HepG2 (cell line): ENCODE results near the gene RABGAP1. TPM values are rescaled to one million over a fixed set of nuclear protein-coding genes. Genes with fewer than 3 reads are reported as not detected.

Source experiments
- AGO2 ChIP-seq: fragments of 200-400 bp; formaldehyde crosslinking; optimal IDR thresholded peaks from 2 replicates; pipeline ENCODE3; 2017; ENCODE audit warnings: mild to moderate bottlenecking, low read depth, low read length, moderate library complexity
- CENPT ChIP-seq: sonication (generic); formaldehyde crosslinking; IDR thresholded peaks from 2 replicates; pipeline ENCODE4 v1.8.0; 2022; ENCODE audit warnings: low read depth, mild to moderate bottlenecking, moderate library complexity, missing genetic modification reagents
- ESRRA ChIP-seq: sonication (generic); formaldehyde crosslinking; IDR thresholded peaks from 2 replicates; pipeline ENCODE4 v1.5.1; 2020; ENCODE audit warnings: mild to moderate bottlenecking, low read depth, missing genetic modification reagents
- HMG20B ChIP-seq: conservative IDR thresholded peaks from 2 replicates; pipeline ENCODE4 v1.6.1; 2016; ENCODE audit warnings: missing genetic modification reagents, missing compliant biosample characterization
- HNRNPK ChIP-seq: fragments of 200-400 bp; formaldehyde crosslinking; IDR thresholded peaks from 2 replicates; pipeline ENCODE4 v1.6.1; 2018; ENCODE audit warnings: low read length, low read depth, moderate library complexity, mild to moderate bottlenecking; ENCODE audit not compliant: poor library complexity, severe bottlenecking
- KDM6A ChIP-seq: IDR thresholded peaks from 2 replicates; pipeline ENCODE4 v1.6.1; 2016; ENCODE audit warnings: low read depth
- KLF16 ChIP-seq, 2 experiments: sonication (generic) in 1 of 2; formaldehyde crosslinking in 1 of 2; IDR thresholded peaks; 2 replicates each; pipeline versions ENCODE4 v1.6.1 to v1.8.0; 2016 to 2023; ENCODE audit warnings: missing genetic modification reagents in 2 of 2, missing compliant biosample characterization in 1 of 2
- MED8 ChIP-seq: sonication (generic); formaldehyde crosslinking; IDR thresholded peaks from 2 replicates; pipeline ENCODE4 v1.8.1; 2023; ENCODE audit warnings: mild to moderate bottlenecking, missing genetic modification reagents; ENCODE audit not compliant: insufficient replicate concordance
- NFE2 ChIP-seq: sonication (generic); formaldehyde crosslinking; IDR thresholded peaks from 2 replicates; pipeline ENCODE4 v1.4.0; 2020; ENCODE audit warnings: missing genetic modification reagents
- NFYB ChIP-seq: sonication (generic); formaldehyde crosslinking; IDR thresholded peaks from 2 replicates; pipeline ENCODE4 v1.4.0; 2020; ENCODE audit warnings: missing genetic modification reagents
- NKX3-1 ChIP-seq: sonication (generic); formaldehyde crosslinking; IDR thresholded peaks from 2 replicates; pipeline ENCODE4 v1.5.0; 2020; ENCODE audit warnings: missing genetic modification reagents
- NR2F6 ChIP-seq, 2 experiments: IDR thresholded peaks; 2 replicates each; pipeline ENCODE4 v1.6.1; 2016; ENCODE audit warnings: antibody characterized with exemption in 1 of 2, mild to moderate bottlenecking in 1 of 2
- PCBP2 ChIP-seq: fragments of 200-400 bp; formaldehyde crosslinking; optimal IDR thresholded peaks from 2 replicates; pipeline ENCODE3; 2018; ENCODE audit warnings: low read length, low read depth; ENCODE audit not compliant: poor library complexity, severe bottlenecking
- RBAK ChIP-seq: sonication (generic); formaldehyde crosslinking; IDR thresholded peaks from 2 replicates; pipeline ENCODE4 v1.5.1; 2020; ENCODE audit warnings: mild to moderate bottlenecking, missing genetic modification reagents
- SMARCE1 ChIP-seq: fragments of 450-650 bp; IDR thresholded peaks from 2 replicates; pipeline ENCODE4 v1.6.1; 2017; ENCODE audit warnings: borderline replicate concordance
- XRCC5 ChIP-seq: fragments of 200-400 bp; formaldehyde crosslinking; optimal IDR thresholded peaks from 2 replicates; pipeline ENCODE3; 2017; ENCODE audit warnings: mild to moderate bottlenecking, low read length
- ZEB1 ChIP-seq: IDR thresholded peaks from 2 replicates; pipeline ENCODE4 v1.6.1; 2012; ENCODE audit warnings: mild to moderate bottlenecking, low read depth, inconsistent platforms; ENCODE audit not compliant: insufficient replicate concordance
- ZNF232 ChIP-seq: sonication (generic); formaldehyde crosslinking; IDR thresholded peaks from 2 replicates; pipeline ENCODE4 v1.4.0; 2020; ENCODE audit warnings: missing genetic modification reagents, borderline replicate concordance
- ZNF446 ChIP-seq: sonication (generic); formaldehyde crosslinking; IDR thresholded peaks from 2 replicates; pipeline ENCODE4 v1.5.0; 2020; ENCODE audit warnings: mild to moderate bottlenecking, missing genetic modification reagents
- ZNF790 ChIP-seq: sonication (generic); formaldehyde crosslinking; IDR thresholded peaks from 2 replicates; pipeline ENCODE4 v1.8.0; 2022; ENCODE audit warnings: missing genetic modification reagents, mild to moderate bottlenecking, borderline replicate concordance
- ZNF850 ChIP-seq: sonication (generic); formaldehyde crosslinking; conservative IDR thresholded peaks from 2 replicates; pipeline ENCODE4 v1.9.0; 2021; ENCODE audit warnings: mild to moderate bottlenecking, missing genetic modification reagents
- ZSCAN29 ChIP-seq: sonication (generic); formaldehyde crosslinking; conservative IDR thresholded peaks from 2 replicates; pipeline ENCODE4 v1.4.0; 2020; ENCODE audit warnings: mild to moderate bottlenecking, missing genetic modification reagents
- polyA plus RNA-seq, 8 experiments: library from polyadenylated mRNA; depleted of rRNA in 3 of 8; stranded (reverse) in 7 of 8; unstranded in 1 of 8; fragments of >200 nt; fragmentation: Illumina TruSeq in 4 of 8; extraction: Trizol in 4 of 8; gene quantifications; 2 replicates each; pipeline versions ENCODE4 v1.2.1 to v1.2.3, GENCODE V29; 2011 to 2016; ENCODE audit warnings: low read depth in 4 of 8, missing spikeins in 1 of 8, mixed read lengths in 1 of 8; ENCODE audit not compliant: insufficient read depth in 1 of 8
- total RNA-seq, 5 experiments: library from RNA; depleted of rRNA; stranded (reverse); fragments of >200 nt; fragmentation: Illumina TruSeq; extraction: Trizol; gene quantifications; 2 replicates each; pipeline ENCODE4 v1.2.3, GENCODE V29; 2016; ENCODE audit warnings: low read depth in 1 of 5
- TF ChIP-seq, protein P1 (sequence below): sonication (generic); formaldehyde crosslinking; IDR thresholded peaks from 2 replicates; pipeline ENCODE4 v1.4.0; 2020; ENCODE audit warnings: missing genetic modification reagents
- TF ChIP-seq, protein P2 (sequence below): IDR thresholded peaks from 2 replicates; pipeline ENCODE4 v1.6.1; 2018; ENCODE audit warnings: missing genetic modification reagents
- TF ChIP-seq, protein P3 (sequence below): IDR thresholded peaks from 2 replicates; pipeline ENCODE4 v1.6.1; 2016; ENCODE audit warnings: low read depth, control low read depth
- TF ChIP-seq, protein P4 (sequence below): sonication (generic); formaldehyde crosslinking; IDR thresholded peaks from 2 replicates; pipeline ENCODE4 v1.4.0; 2020; ENCODE audit warnings: mild to moderate bottlenecking, missing genetic modification reagents
- TF ChIP-seq, protein P5 (sequence below): sonication (generic); formaldehyde crosslinking; IDR thresholded peaks from 2 replicates; pipeline ENCODE4 v1.4.0; 2020; ENCODE audit warnings: missing genetic modification reagents, borderline replicate concordance

The RABGAP1 gene
- total and polyA plus RNA-seq, 2 of the 13 experiments (the other 11 are each of a cell fraction or from before 2014, with no cell fraction given): 19.1 to 19.3 TPM

DNA sequence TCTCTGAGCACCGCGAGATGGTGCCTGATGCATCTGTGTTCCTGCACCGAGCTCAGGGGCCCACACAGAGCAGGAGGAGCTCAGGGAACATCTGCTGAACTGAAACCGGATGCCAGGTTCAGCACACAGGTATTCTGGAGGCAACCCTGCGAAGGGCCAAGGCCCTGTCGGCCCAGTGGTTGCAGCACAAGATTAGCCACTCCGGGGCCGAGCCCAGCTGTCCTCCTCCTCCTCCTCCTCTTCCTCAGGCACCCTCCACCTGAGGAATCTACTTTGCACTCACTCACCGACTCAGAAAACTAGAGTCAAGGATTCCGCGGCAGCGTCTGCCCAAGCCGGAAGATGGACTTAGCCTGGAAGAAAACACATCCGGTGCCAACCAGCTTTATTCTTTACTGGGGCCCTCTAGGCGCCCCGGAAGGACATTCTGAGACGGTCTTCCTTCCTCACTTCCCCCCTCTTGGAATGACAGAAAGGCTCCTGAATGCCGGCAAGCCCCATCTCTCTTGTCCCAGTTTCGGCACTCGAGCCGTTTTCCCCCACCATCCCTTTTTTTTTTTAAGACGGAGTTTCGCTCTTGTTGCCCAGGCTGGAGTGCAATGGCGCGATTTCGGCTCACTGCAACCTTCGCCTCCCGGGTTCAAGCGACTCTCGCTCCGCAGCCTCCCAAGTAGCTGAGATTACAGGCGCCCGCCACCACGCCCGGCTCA is 27.7 kb upstream of the RABGAP1 start, which contains the start of gene ZBTB6 (continued):
- TF ChIP-seq ZSCAN29 (CRISPR knock-in tag) (peak; percentile 52; the same call in 1 of the 2 replicates), SMARCE1 (no peak), PCBP2 (no peak), NFYB (CRISPR knock-in tag) (no peak; the same call in 1 of the 2 replicates), NFE2 (CRISPR knock-in tag) (no peak), ZEB1 (peak; percentile 49), KLF16 (CRISPR knock-in tag; IDR thresholded peaks at IDR 0.05) (peak in 1 of 2 experiments; percentile 58; a peak in 1 of 4 replicates), ZNF232 (CRISPR knock-in tag) (no peak; the same call in 1 of the 2 replicates), ESRRA (no peak), HMG20B (CRISPR knock-in tag) (peak; percentile 29; the same call in 1 of the 2 replicates), KDM6A (CRISPR knock-in tag) (no peak), HNRNPK (no peak), NR2F6 (IDR thresholded peaks at IDR 0.05) (no peak), NR2F6 (CRISPR knock-in tag; IDR thresholded peaks at IDR 0.05) (no peak), RBAK (CRISPR knock-in tag) (no peak), ZNF446 (CRISPR knock-in tag) (no peak), XRCC5 (peak; percentile 34), CENPT (no peak), NKX3-1 (peak; percentile 40; the same call in 1 of the 2 replicates), MED8 (CRISPR knock-in tag) (no peak), ZNF790 (no peak), AGO2 (peak; percentile 51), ZNF850 (CRISPR knock-in tag) (no peak)
- TF ChIP-seq, protein P1, sequence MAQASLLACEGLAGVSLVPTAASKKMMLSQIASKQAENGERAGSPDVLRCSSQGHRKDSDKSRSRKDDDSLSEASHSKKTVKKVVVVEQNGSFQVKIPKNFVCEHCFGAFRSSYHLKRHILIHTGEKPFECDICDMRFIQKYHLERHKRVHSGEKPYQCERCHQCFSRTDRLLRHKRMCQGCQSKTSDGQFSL: no peak
- TF ChIP-seq, protein P2, sequence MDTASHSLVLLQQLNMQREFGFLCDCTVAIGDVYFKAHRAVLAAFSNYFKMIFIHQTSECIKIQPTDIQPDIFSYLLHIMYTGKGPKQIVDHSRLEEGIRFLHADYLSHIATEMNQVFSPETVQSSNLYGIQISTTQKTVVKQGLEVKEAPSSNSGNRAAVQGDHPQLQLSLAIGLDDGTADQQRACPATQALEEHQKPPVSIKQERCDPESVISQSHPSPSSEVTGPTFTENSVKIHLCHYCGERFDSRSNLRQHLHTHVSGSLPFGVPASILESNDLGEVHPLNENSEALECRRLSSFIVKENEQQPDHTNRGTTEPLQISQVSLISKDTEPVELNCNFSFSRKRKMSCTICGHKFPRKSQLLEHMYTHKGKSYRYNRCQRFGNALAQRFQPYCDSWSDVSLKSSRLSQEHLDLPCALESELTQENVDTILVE (CRISPR knock-in tag): no peak; the same call in 1 of the 2 replicates
- TF ChIP-seq, protein P3, sequence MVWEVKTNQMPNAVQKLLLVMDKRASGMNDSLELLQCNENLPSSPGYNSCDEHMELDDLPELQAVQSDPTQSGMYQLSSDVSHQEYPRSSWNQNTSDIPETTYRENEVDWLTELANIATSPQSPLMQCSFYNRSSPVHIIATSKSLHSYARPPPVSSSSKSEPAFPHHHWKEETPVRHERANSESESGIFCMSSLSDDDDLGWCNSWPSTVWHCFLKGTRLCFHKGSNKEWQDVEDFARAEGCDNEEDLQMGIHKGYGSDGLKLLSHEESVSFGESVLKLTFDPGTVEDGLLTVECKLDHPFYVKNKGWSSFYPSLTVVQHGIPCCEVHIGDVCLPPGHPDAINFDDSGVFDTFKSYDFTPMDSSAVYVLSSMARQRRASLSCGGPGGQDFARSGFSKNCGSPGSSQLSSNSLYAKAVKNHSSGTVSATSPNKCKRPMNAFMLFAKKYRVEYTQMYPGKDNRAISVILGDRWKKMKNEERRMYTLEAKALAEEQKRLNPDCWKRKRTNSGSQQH (CRISPR knock-in tag): no peak
- TF ChIP-seq, protein P4, sequence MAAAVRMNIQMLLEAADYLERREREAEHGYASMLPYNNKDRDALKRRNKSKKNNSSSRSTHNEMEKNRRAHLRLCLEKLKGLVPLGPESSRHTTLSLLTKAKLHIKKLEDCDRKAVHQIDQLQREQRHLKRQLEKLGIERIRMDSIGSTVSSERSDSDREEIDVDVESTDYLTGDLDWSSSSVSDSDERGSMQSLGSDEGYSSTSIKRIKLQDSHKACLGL (CRISPR knock-in tag): peak; percentile 20; the same call in 1 of the 2 replicates
- TF ChIP-seq, protein P5, sequence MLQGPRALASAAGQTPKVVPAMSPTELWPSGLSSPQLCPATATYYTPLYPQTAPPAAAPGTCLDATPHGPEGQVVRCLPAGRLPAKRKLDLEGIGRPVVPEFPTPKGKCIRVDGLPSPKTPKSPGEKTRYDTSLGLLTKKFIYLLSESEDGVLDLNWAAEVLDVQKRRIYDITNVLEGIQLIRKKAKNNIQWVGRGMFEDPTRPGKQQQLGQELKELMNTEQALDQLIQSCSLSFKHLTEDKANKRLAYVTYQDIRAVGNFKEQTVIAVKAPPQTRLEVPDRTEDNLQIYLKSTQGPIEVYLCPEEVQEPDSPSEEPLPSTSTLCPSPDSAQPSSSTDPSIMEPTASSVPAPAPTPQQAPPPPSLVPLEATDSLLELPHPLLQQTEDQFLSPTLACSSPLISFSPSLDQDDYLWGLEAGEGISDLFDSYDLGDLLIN (CRISPR knock-in tag): no peak
